Measurements from ENCODE around the gene PLEKHM2.
"Not testable (repeated sequence)": the region's sequence is repeated elsewhere in the genome, so short reads cannot be mapped to it uniquely, and the experiment has no call there.

DNA sequence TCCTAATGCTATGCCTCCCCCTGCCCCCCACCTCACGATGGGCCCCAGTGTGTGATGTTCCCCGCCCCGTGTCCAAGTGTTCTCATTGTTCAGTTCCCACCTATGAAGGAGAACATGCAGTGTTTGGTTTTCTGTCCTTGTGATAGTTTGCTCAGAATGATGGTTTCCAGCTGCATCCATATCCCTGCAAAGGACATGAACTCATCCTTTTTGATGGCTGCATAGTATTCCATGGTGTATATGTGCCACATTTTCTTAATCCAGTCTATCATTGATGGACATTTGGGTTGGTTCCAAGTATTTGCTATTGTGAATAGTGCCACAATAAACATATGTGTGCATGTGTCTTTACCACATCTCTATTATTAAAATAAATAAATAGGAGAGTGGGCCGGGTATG, 15.2 kb downstream of the PLEKHM2 start:
- not testable (repeated sequence) for TF ChIP-seq EZH2 (IDR thresholded peaks at IDR 0.05; ENCODE audit: borderline replicate concordance, low read length)
- TF ChIP-seq, protein P1, sequence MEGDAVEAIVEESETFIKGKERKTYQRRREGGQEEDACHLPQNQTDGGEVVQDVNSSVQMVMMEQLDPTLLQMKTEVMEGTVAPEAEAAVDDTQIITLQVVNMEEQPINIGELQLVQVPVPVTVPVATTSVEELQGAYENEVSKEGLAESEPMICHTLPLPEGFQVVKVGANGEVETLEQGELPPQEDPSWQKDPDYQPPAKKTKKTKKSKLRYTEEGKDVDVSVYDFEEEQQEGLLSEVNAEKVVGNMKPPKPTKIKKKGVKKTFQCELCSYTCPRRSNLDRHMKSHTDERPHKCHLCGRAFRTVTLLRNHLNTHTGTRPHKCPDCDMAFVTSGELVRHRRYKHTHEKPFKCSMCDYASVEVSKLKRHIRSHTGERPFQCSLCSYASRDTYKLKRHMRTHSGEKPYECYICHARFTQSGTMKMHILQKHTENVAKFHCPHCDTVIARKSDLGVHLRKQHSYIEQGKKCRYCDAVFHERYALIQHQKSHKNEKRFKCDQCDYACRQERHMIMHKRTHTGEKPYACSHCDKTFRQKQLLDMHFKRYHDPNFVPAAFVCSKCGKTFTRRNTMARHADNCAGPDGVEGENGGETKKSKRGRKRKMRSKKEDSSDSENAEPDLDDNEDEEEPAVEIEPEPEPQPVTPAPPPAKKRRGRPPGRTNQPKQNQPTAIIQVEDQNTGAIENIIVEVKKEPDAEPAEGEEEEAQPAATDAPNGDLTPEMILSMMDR (conservative IDR thresholded peaks at IDR 0.05 in 1 of 2, IDR thresholded peaks at IDR 0.05 in 1 of 2; ENCODE audit: extremely low read depth in 1 of 2, insufficient read depth in 1 of 2, low read depth in 1 of 2, low read length in 2 of 2) = not testable (repeated sequence)

Data from mammary epithelial cell (primary cell).